GM20431 (cell line): Measurements from ENCODE around the gene DIPK1B.
"Not testable (repeated sequence)": the region's sequence is repeated elsewhere in the genome, so short reads cannot be mapped to it uniquely, and the experiment has no call there.

ENCODE experiments used
- in situ Hi-C: fragments of 300-500 bp; cut with MseI, MboI; formaldehyde crosslinking; loops from one replicate; pipeline ENCODE4 v1.15.0; 2020; ENCODE audit warnings: low sequenced_read_pairs; ENCODE audit not compliant: unreplicated experiment

The DIPK1B gene

GRCh38 chr9:136747161-136748060, 35.0 kb downstream of the DIPK1B start:
- in situ Hi-C loops: no loop called here

GRCh38 chr9:136748201-136748600, 35.8 kb downstream of the DIPK1B start, which contains the start of gene LCN6:
Gene LCN6 (minus strand): TSS chr9:136748525. CDS start chr9:136748483, 42 bp downstream.
- in situ Hi-C loops: no loop called here

GRCh38 chr9:136748666-136749611, 36.6 kb downstream of the DIPK1B start:
- in situ Hi-C loops: no loop called here

GRCh38 chr9:136750526-136750925, 38.2 kb downstream of the DIPK1B start:
- in situ Hi-C loops: no loop called here

- in situ Hi-C loops: no loop called here
These were observed 38.9 kb downstream of the DIPK1B start for GRCh38 chr9:136751244-136751643.

- in situ Hi-C loops: no loop called here
These were observed 39.4 kb downstream of the DIPK1B start for GRCh38 chr9:136751814-136752213.

GRCh38 chr9:136753371-136754058, 41.1 kb downstream of the DIPK1B start:
- in situ Hi-C loops: no loop called here

- in situ Hi-C loops: no loop called here
These were observed 41.7 kb downstream of the DIPK1B start for GRCh38 chr9:136754059-136754572.

- in situ Hi-C loops: no loop called here
These were observed 42.4 kb downstream of the DIPK1B start for GRCh38 chr9:136754626-136755301.

GRCh38 chr9:136755302-136756133, 43.1 kb downstream of the DIPK1B start:
- in situ Hi-C loops: not testable (repeated sequence)

- in situ Hi-C loops: no loop called here
These were observed 43.7 kb downstream of the DIPK1B start for GRCh38 chr9:136756134-136756438.

GRCh38 chr9:136756836-136757235, 44.5 kb downstream of the DIPK1B start:
- in situ Hi-C loops: no loop called here

- in situ Hi-C loops: no loop called here
These were observed 45.0 kb downstream of the DIPK1B start for GRCh38 chr9:136757328-136757727.

- in situ Hi-C loops: no loop called here
These were observed 45.4 kb downstream of the DIPK1B start for GRCh38 chr9:136757751-136758140.

GRCh38 chr9:136759001-136759400, 46.6 kb downstream of the DIPK1B start:
- in situ Hi-C loops: no loop called here

GRCh38 chr9:136759436-136760325, 47.3 kb downstream of the DIPK1B start:
- in situ Hi-C loops: no loop called here

GRCh38 chr9:136760424-136760823, 48.1 kb downstream of the DIPK1B start:
- in situ Hi-C loops: no loop called here
